GM18505 (cell line): ENCODE measurements around the gene PRKCB.
"Not testable (repeated sequence)": the region's sequence is repeated elsewhere in the genome, so short reads cannot be mapped to it uniquely, and the experiment has no call there.

Source experiments
- ATAC-seq: cut with Tn5 transposase; IDR thresholded peaks from one replicate; pipeline ENCODE4 v1.9.1; 2021; ENCODE audit not compliant: unreplicated experiment
- POLR2A ChIP-seq: IDR thresholded peaks from 4 replicates; pipeline ENCODE4 v1.6.1; 2011; ENCODE audit warnings: borderline replicate concordance; ENCODE audit not compliant: insufficient read depth, insufficient read length; ENCODE audit errors: extremely low read depth

The PRKCB gene

DNA sequence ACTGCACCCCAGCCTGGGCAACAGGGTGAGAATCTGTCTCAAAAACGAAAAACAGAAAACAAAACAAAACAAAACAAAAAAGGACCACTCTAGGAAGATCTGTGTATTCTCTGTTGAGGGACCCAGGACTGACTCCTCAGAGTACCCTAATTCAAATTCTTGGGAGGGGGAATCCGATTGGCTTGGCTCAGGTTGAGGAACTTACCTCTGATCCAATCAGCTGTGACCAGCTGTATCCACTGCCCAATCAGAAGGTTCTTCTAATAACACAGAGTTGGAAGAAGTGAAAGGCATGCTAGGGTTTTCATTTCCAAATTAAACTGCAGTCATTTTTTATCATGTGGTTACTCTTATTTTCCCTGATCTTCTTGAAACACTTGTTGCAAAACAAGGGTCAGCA lies 314.5 kb downstream of the PRKCB start:
- no peak for ATAC-seq
- no peak for TF ChIP-seq POLR2A

DNA sequence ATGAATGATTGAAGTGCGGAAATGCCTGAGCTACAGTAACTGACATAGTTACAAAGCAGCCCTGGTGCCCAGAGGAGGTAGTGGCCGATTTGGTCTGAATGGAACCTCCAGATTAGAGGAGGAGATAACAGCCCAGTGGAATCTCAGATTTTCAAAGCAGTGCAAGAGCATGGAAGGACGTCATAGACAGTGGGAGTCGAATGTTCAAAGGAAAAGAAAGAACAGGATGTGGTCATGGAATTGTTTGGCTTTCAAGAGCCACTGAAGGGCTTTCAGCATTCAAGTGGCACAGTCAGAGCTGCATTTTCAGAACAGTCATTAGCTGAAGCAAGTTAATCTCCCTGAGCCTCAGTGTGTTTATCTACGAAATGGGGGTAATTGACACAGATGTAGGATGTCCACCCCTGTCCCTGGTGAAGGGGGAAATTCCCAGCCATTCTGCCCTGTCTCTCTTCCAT lies 315.7 kb downstream of the PRKCB start:
- no peak for ATAC-seq
- no peak for TF ChIP-seq POLR2A

DNA sequence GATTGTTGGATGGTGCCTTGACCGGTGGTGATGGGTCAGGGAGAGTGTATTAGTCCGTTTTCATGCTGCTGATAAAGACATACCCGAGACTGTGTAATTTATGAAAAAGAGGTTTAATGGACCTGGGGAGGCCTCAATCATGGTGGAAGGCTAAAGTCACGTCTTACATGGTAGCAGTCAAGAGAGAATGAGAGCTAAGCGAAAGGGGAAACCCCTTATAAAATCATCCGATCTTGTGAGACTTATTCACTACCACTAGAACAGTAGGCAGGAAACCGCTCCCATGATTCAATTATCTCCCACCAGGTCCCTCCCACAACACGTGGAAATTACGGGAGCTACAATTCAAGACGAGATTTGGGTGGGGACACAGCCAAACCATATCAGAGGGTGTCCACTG lies 316.3 kb downstream of the PRKCB start:
- ATAC-seq: not testable (repeated sequence)

DNA sequence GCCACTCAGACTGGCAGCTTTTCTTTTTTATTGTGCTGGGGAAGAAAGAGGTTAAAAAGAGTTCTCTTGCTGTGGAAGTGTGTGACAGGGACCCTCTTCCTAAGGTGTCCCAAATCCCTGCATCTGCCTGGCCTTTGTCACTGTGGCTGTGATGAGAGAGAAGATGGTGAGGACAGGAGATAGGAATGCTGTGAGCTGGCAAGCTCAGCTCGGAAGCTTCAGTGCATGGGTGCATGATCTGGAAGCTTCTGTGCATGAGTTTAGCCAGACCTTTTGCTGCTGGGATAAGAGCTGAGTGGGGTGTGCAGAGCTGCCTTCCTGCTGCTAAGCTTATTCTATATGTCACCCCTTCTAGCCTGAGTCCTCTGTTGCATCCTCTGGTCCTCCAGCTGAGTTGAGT lies 317.0 kb downstream of the PRKCB start:
- no peak for TF ChIP-seq POLR2A
- no peak for ATAC-seq

DNA sequence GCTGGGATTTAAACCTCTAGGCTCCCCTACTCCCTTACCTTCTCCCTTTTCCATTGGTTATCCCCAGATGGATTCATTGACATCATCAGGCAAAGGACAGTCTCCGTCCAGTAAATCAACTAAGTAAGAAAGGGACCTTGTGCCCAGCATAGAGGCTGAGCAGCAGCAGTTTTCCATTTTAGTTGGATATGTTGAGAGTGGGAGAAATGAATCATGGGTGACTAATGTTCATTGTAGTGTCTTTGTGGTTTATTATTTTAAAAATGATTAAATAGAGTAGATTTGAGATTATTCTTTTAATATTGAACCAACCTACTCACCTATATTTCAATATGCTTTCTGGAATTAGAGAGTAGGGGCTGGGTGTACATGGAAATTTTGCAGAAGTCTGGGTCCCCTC lies 321.0 kb downstream of the PRKCB start:
- TF ChIP-seq POLR2A: no peak
- no peak for ATAC-seq

DNA sequence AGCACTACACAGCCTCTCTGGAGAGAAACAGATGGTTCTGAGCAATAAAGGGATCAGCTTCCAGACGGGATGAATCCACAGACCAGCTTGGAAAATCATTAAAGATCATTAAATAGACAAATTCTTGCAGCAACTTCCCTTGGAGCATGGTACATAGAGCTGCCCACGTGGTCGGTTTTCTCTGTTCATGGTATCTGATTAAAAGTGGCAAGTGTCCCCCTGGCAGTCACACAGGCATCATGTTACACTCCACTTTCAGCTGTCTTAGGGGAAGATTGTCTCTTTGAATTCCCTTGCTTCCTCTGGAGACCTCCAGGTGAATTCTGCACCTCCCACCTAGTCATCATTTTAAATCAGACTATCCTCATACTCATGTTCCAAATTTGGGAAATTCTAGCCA lies 328.2 kb downstream of the PRKCB start:
- no peak for TF ChIP-seq POLR2A
- ATAC-seq: no peak

DNA sequence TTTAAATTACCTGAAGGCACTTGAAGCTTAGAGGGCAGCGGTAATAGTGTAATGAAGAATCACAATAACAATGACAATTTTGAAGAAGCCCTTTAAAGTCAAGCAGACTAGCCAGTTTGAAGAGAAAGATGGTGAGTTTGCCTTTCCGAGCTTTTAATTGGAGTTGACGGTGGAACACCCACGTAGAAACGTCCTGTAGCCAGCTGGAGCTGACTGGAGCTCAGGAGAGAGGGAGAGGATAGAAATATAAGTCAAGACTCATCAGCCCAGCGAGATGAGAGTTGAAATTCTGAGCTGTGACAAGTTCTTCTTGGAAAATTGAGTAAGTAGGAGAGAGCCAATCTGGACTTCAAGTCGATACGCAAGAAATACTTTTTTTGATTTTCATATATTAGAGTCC lies 328.6 kb downstream of the PRKCB start:
- no peak for TF ChIP-seq POLR2A
- no peak for ATAC-seq

DNA sequence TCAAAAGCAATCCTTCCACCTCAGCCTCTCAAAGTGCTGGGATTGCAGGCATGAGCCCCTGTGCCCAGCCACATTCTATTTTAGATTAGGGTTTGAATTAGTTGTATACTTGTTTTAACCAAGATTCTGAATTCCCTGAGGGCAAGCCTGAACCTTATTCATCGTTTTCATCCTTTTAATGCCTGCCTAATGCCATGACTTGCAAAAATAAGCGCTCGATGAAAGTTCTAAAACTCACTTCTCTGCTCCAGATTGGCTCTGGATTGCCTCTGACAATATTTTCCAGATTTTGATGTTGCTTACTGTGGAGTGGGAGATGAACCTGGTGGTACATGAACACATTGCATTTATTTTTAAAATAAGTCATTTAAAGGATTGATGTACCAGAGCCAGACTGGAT lies 329.5 kb downstream of the PRKCB start:
- no peak for ATAC-seq
- no peak for TF ChIP-seq POLR2A

DNA sequence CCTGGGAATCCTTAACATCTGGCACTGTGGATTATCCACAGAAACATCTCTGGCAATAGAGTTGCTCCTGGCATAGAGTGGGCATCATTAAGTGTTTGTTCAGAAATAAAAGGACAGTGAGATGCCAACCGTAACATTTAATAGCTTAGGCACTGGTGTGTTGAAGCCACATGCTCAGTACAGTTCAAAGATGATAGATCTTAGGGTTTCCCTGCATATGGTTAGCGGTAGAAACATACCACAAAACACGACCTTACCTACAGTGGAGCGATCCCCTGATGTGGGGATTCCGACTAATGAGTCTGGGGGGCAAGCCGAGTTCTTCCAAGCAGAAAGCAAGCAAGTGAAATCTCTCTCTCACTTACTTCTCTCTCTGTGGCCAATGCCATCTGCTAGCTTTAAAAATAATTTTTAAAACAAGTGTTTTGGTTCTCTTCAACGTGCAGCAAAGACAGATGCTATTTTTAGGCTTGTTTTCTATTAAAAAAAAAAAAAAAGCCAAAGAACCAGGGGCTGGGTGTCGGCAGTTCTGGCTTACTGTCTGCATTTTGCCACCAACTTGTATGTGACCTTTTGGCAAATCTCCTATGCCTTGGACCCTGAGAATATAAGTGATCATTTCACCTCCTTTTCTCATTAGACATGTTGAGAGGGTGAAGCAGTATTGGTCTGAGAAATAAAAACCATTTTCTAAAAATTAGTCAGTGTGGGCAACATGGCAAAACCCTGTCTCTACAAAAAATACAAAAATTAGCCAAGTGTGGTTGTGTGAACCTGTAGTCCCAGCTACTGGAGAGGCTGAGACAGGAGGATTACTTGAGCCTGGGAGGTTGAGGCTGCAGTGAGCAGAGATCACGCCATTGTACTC lies 331.1 kb downstream of the PRKCB start:
- no peak for ATAC-seq
- no peak for TF ChIP-seq POLR2A

DNA sequence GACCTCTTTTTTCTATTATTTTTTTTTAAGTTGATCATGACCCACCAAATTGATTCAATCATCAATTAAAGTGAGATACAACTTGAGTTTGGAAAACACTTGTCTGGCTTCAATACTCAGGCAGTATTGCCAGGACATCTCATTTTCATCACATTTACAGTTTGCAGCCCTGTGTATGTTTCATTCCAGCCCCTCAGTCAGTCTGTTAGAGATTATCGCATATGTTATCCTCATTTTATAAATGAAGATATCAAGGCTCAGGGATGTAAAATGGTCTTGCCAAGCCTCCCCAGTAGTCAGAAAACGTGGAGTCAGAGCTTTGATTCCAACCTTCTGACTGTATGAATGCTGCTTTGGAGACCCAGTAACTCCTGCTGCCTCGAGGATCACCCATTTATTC lies 333.1 kb downstream of the PRKCB start:
- TF ChIP-seq POLR2A: no peak

DNA sequence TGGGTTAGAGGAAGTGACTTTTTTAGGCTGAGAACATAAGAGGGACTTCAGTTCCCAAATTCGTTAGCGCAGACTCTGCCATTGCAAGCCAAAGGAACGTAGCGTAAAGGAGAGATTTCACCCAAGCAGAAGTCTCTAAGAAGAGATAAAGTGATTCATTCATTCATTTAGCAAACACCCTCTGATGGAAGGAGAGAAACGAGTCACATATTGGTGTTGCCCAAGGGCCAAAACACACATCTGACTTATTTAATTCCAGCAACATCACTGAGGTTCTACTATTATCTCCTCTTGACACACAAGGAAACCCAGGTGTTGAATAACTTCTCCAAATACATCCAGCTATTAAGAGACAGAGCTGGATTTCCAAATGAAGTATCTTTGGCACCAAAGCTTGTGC lies 334.6 kb downstream of the PRKCB start:
- ATAC-seq: no peak
- no peak for TF ChIP-seq POLR2A

More for the DNA sequence above, 333.1 kb downstream of the PRKCB start:
- ATAC-seq: no peak

DNA sequence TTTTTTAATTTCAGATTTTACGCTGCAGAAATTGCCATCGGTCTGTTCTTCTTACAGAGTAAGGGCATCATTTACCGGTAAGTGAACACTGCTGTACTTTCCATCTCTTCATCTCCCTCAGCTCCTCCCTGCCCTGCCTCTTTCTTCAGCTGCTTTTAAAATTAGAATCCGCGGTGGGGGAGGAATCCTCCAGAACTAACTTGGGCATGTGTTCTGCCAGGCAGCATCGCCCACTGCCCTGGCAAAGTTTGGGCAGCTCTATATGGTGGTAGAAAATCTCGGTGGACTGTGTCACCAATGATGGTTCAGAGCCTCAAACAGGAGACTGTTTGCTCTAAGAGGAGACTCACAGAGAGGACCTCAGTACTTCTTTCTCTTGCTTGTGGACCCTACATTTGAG lies 338.7 kb downstream of the PRKCB start:
- ATAC-seq: no peak
- no peak for TF ChIP-seq POLR2A

DNA sequence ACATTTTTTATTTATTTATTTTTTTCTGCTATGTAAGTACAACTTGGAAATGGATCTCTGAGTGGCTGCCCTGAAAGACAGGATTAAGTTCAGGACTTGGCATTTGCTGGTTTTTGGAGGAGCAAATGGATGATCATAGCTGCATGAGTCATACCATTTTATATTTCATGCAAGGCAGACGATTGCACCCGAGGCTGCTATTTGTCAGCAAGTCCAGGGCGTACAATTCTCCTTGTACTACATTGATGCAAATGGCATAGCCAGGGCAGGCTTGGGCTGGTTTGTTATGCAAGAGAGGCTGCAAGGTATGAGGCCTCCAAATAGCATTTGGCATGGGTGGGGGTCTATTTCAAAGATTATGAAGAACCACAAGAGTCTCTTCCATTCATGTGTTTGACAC lies 339.2 kb downstream of the PRKCB start:
- TF ChIP-seq POLR2A: no peak
- ATAC-seq: no peak

DNA sequence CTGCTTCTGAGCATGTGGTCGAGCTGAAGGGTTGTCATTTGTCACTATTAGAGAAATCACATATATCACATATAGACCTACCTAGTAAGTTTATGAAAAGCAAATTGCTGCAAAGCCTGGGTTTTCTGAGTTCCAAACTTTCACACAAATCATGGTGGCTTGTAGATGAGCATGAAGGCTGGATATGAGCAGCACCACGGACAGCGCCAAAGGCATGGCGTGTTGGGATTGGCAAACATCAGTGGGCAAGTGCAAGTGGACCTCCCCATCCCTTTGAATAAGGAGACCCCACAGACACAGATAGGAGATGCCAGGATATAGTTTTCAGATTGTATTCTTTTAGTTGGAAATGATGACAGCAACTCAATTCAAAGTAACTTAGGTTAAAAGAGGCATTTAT lies 342.7 kb downstream of the PRKCB start:
- no peak for ATAC-seq
- TF ChIP-seq POLR2A: no peak

DNA sequence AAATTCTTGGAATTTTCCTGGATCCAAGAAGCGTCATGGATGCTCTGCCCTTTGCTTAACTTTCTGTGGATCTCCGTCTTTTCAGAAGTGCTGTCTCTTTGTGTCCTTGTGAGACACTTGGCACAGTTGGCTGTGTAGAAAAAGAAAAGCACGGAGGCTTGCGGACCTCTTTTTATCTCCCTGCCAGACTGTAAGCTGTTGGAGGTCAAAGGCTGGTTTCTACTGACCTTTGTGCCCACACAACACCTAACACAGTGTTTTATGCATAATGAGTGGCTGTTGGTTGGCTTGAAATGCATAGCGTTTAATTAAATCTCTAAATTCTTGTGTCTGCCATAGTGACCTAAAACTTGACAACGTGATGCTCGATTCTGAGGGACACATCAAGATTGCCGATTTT lies 344.7 kb downstream of the PRKCB start:
- TF ChIP-seq POLR2A: no peak
- no peak for ATAC-seq
